Activated CD4-positive, alpha-beta memory T cell treated with anti-CD3 and anti-CD28 coated beads, Interleukin-2, amount 10 ng/mL, durations not matched to agents 7 days and 5 days (primary cell): ENCODE measurements around the gene SERPINB8. TPM values are rescaled to one million over a fixed set of nuclear protein-coding genes. Genes with fewer than 3 reads are reported as not detected.

Experiments used
- CTCF ChIA-PET: fragments of 350-600 bp; sonication (Branson Sonifier 250); formaldehyde crosslinking; loops from one replicate; lab custom pipeline; 2021; ENCODE audit warnings: antibody characterized with exemption, inconsistent platforms; lab: Charles Lee
- POLR2A ChIA-PET: fragments of 350-600 bp; sonication (Branson Sonifier 250); formaldehyde crosslinking; loops from one replicate; lab custom pipeline; 2021; ENCODE audit warnings: antibody characterized with exemption; lab: Charles Lee
- DNase-seq: peaks from one replicate; pipeline ENCODE4 v3.0.0-alpha.2; 2020
- H3K27ac Mint-ChIP-seq: one replicate; pipeline ENCODE4 v1.8.0; 2021; ENCODE audit warnings: mild to moderate bottlenecking, mixed read lengths
- H3K27me3 Mint-ChIP-seq: one replicate; pipeline ENCODE4 v1.8.0; 2021; ENCODE audit warnings: mixed read lengths
- H3K36me3 Mint-ChIP-seq: one replicate; pipeline ENCODE4 v1.8.0; 2021; ENCODE audit warnings: low read depth, mixed read lengths
- H3K4me1 Mint-ChIP-seq: one replicate; pipeline ENCODE4 v1.8.0; 2021; ENCODE audit warnings: mixed read lengths
- H3K4me3 Mint-ChIP-seq: one replicate; pipeline ENCODE4 v1.8.0; 2021; ENCODE audit warnings: mild to moderate bottlenecking, mixed read lengths
- H3K9me3 Mint-ChIP-seq: one replicate; pipeline ENCODE4 v1.8.0; 2021; ENCODE audit warnings: mixed read lengths
- total RNA-seq, 2 experiments: library from RNA; stranded (reverse); gene quantifications; one replicate each; pipeline ENCODE4 v1.2.3, GENCODE V29; 2021

Gene SERPINB8
- total RNA-seq, 2 experiments from 2014 or later = 9.3 to 11.2 TPM

DNA sequence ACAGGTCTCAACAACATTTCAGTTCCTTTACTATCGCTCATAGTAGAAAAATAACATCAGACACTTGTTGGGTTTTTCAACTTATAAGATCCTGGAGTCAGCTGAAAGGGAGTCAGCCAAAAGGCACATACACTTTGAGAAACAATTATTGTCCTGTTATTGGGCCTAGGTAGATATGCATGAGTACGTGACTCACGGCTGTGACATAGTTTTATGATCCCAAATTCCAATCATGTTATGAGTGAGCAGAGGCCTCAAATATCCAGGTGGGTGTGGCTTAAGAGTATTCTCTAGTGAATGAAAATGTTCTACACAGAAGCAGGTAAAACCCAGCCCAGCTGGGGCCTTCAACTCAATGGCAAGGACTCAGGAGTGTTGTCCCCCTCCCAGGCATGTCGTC, 27.2 kb downstream of the SERPINB8 start:
- Mint-ChIP-seq H3K4me1 (peaks cover 8% of the 10 kb centered on the region), H3K4me3 (no peak overlapping the region), H3K27ac (no peak overlapping the region), H3K9me3 (peaks cover 8% of the 10 kb centered on the region), H3K27me3 (no peaks in the 10 kb centered on the region), H3K36me3 (peaks cover 4% of the 10 kb centered on the region)
- POLR2A ChIA-PET = no interaction called here
- CTCF ChIA-PET = interaction anchor here (1.0 kb wide), 1 partner anchor 38 kb away, joined by 3 read pairs; no protein-coding TSS in a partner anchor
- no peak for DNase-seq

DNA sequence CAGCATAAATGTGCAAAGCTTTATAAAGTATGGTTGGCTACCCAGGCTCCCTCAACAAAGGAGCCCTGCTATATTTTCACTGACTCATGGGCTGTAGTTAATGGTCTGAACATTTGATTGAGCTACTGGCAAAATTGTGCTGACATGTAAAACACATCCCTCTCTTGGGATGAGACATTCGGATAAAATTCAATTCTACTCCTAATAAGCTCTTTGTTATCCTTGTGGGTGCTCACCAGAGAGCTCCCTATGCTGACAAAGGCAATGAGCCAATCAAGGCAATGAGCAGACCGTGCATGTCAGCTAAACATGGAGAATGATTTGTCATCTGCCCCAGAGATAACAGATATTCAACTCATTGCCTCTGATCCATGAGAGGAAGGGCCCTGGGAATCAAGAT, 27.7 kb downstream of the SERPINB8 start:
- peaks cover 5% of the 10 kb centered on the region for H3K4me1 Mint-ChIP-seq
- H3K4me3 Mint-ChIP-seq = no peak overlapping the region
- H3K27me3 Mint-ChIP-seq = no peaks in the 10 kb centered on the region
- DNase-seq = no peak
- H3K9me3 Mint-ChIP-seq = peaks cover 8% of the 10 kb centered on the region
- ChIA-PET CTCF (interaction anchor here (0.6 kb wide), 1 partner anchor 139 kb away, joined by 3 read pairs; no protein-coding TSS in a partner anchor), POLR2A (no interaction called here)
- H3K27ac Mint-ChIP-seq = no peak overlapping the region
- peaks cover 4% of the 10 kb centered on the region for H3K36me3 Mint-ChIP-seq

DNA sequence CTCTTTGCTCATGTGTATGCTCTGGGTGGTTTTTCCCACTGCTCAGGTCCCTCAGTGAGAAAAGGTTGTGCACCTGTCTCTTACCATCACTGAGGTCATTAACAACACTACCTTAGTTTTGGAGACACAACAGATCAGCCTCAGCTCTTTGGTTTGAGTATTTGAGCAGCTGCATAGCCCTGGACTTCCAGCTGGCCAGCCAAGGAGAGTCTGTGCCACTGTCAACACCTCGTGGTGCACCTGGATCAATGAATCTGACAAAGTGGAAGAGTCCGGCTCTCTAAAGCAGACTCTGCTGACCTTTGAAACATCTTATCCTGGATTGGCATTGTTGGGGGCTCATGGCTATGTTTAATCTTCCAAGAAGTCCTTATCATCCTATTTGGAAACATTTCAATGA, 30.0 kb downstream of the SERPINB8 start:
- ChIA-PET POLR2A (no interaction called here), CTCF (no interaction called here)
- no peak overlapping the region for H3K27ac Mint-ChIP-seq

DNA sequence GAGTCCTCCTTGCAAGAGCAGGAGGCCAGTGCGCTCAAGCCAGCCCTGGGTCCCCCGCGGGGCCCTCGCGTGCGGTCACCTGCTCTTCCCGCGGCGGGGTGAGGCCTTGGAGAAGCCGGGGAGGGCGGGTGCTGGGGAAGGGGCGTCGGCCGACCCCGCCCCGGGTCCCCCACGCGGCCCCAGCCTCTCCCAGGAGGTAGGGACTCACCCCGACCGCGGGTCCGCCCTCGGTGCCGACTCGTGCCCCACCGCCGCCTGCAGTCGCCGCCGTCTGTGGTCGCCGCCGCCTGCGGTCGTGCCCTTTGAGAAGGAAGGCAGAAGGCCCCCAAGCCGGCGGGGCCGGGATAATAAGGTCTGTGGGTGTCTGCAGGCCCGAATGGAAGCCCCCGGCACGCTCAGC, 32.7 kb downstream of the SERPINB8 start:
- Mint-ChIP-seq H3K4me1 (no peaks in the 10 kb centered on the region), H3K4me3 (no peak overlapping the region), H3K36me3 (no peaks in the 10 kb centered on the region), H3K27me3 (peaks cover 8% of the 10 kb centered on the region), H3K9me3 (peaks cover under 1% of the 10 kb centered on the region), H3K27ac (no peak overlapping the region)
- ChIA-PET CTCF (interaction anchor here (0.6 kb wide), 1 partner anchor 39 kb away, joined by 3 read pairs; no protein-coding TSS in a partner anchor), POLR2A (no interaction called here)
- DNase-seq = no peak

More for the DNA sequence above, 30.0 kb downstream of the SERPINB8 start:
- DNase-seq = no peak
- H3K36me3 Mint-ChIP-seq = peaks cover 4% of the 10 kb centered on the region
- no peaks in the 10 kb centered on the region for H3K4me1 Mint-ChIP-seq
- no peak overlapping the region for H3K4me3 Mint-ChIP-seq
- H3K27me3 Mint-ChIP-seq = peaks cover 8% of the 10 kb centered on the region
- H3K9me3 Mint-ChIP-seq = peaks cover 8% of the 10 kb centered on the region

DNA sequence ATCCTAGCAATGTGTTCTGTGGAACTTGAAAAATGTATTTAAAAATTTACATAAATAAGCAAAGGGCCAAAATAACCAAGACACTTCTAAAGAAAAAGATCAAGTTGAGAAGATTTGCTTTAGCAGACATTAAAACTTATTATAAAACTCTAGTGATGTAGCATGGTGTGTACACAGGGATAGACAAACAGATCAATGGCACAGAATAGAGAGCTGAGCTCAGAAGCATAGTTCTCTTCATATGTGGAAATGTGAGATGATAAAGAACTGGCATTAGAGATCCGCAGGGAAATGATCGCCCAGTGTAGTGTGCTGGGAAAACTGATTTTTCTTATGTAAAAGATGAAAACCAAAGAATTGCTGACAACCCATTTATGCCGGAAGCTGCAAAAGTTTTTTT, 39.4 kb downstream of the SERPINB8 start:
- Mint-ChIP-seq H3K27me3 (peaks cover 3% of the 10 kb centered on the region), H3K4me3 (no peak overlapping the region), H3K9me3 (no peaks in the 10 kb centered on the region), H3K36me3 (no peaks in the 10 kb centered on the region), H3K27ac (no peak overlapping the region), H3K4me1 (no peaks in the 10 kb centered on the region)
- ChIA-PET POLR2A (no interaction called here), CTCF (interaction anchor here (0.9 kb wide), 1 partner anchor 9 kb away, joined by 3 read pairs; no protein-coding TSS in a partner anchor)
- no peak for DNase-seq

DNA sequence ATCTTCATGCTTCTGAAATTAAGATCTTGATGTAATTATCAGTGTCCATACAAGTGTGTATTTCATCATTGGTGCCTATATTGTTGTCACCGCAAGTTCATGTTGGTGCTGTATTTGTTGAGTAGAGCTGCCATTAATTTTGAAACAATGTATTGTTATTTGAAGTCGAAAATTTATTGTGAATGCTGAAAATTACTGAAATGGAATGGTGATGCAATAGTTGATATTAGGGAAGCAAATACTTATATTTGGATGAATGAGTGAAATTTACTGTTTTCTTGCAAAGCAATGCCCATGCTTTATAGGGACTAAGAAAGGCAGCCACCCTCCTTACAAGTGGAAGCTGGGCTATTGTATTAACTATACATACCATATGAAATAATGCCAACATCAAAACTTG, 41.6 kb downstream of the SERPINB8 start:
- no peak overlapping the region for H3K4me3 Mint-ChIP-seq
- H3K27ac Mint-ChIP-seq = no peak overlapping the region
- no peaks in the 10 kb centered on the region for H3K4me1 Mint-ChIP-seq
- DNase-seq = no peak
- ChIA-PET CTCF (no interaction called here), POLR2A (no interaction called here)
- peaks cover 10% of the 10 kb centered on the region for H3K27me3 Mint-ChIP-seq
- H3K9me3 Mint-ChIP-seq = no peaks in the 10 kb centered on the region
- no peaks in the 10 kb centered on the region for H3K36me3 Mint-ChIP-seq

DNA sequence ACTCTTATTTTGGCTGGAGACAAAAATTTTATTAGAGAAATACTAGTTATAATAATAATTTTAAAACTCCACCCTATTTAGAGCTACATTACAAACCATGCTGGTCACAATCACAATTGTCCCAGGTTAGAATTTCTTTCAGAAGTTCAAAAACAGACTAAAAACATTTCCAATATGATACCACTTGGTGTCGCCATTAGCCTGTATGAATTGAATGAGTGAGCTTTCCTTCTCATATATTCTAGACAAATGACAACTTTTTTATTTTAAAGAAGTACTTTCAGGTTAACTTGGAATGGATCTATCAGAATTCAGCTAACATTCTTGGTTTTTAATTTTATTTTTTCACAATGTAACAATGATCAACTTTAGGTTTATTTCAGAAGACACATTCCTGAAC, 48.0 kb downstream of the SERPINB8 start:
- no peak overlapping the region for H3K27ac Mint-ChIP-seq
- ChIA-PET CTCF (interaction anchor here (0.7 to 1.0 kb wide), 5 partner anchors 9 to 35 kb away, joined by 3 read pairs; no protein-coding TSS in a partner anchor), POLR2A (no interaction called here)
- H3K4me1 Mint-ChIP-seq = no peaks in the 10 kb centered on the region
- H3K4me3 Mint-ChIP-seq = no peak overlapping the region
- DNase-seq = no peak
- peaks cover 15% of the 10 kb centered on the region for H3K27me3 Mint-ChIP-seq
- no peaks in the 10 kb centered on the region for H3K9me3 Mint-ChIP-seq
- no peaks in the 10 kb centered on the region for H3K36me3 Mint-ChIP-seq

DNA sequence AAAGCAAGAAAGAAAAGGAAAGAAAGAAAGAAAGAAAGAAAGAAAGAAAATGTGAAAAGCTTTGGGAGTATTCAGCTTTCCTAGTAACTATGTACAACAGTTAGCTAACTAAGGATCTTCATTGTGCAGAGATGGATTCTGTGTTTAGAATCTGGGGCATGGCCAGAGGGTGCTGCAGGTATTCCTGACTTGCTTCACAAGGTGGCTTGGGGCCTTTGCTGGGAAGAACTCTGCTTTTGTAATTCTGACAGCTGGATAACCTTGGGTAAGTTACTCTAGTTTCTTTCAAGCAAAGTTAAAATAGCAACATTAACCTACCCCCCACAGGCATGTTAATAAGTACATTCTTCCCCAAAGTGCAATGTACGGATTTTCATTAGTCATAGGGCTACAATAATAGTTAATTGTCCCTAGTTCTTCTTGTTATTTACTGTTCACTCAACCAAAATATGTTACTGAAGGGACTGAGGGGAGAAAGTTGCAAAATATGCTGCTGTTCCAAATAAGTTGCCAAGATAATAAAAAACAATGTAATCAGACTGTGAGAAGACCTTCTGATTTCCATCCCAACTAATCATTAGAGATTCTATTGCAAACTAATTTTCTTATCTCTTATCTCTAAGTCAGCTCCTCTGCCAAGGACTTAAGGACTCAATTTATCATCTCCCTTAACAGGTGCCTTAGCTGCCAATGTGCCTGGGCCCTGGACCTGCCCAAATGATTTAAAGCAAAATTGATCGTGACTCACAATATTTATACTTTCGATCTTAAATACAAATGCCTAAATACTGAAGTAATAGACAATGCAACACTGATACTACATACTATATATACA, 50.3 kb downstream of the SERPINB8 start:
- ChIA-PET POLR2A (no interaction called here), CTCF (interaction anchor here (1.5 kb wide), 1 partner anchor 26 kb away, joined by 3 read pairs; no protein-coding TSS in a partner anchor)
- H3K4me1 Mint-ChIP-seq = no peaks in the 10 kb centered on the region
- H3K36me3 Mint-ChIP-seq = no peaks in the 10 kb centered on the region
- no peak overlapping the region for H3K4me3 Mint-ChIP-seq
- H3K9me3 Mint-ChIP-seq = no peaks in the 10 kb centered on the region
- H3K27ac Mint-ChIP-seq = no peak overlapping the region
- DNase-seq = no peak
- peaks cover 9% of the 10 kb centered on the region for H3K27me3 Mint-ChIP-seq

DNA sequence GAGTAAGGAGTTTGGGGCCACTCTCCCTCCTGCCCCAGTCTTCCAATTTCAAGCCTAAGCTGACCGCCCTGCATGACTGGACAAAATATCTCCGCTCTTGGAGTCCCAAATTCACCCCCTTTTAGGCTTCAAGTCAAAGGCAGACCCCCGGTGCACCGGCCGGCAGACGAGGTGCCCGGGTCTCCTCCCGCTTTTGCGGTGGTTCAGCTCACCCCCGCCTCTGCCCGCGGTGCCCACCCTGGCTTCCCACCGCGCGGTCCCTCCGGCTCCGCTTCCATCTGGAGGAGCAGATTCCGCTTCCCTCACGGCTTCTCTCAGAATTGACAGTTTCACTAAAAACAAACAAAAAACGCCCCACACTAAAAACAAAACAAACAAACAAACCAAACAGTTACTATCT, 56.5 kb downstream of the SERPINB8 start:
- Mint-ChIP-seq H3K27me3 (no peaks in the 10 kb centered on the region), H3K4me3 (no peak overlapping the region), H3K36me3 (no peaks in the 10 kb centered on the region), H3K9me3 (no peaks in the 10 kb centered on the region), H3K27ac (no peak overlapping the region), H3K4me1 (no peaks in the 10 kb centered on the region)
- DNase-seq = no peak
- ChIA-PET POLR2A (no interaction called here), CTCF (no interaction called here)

DNA sequence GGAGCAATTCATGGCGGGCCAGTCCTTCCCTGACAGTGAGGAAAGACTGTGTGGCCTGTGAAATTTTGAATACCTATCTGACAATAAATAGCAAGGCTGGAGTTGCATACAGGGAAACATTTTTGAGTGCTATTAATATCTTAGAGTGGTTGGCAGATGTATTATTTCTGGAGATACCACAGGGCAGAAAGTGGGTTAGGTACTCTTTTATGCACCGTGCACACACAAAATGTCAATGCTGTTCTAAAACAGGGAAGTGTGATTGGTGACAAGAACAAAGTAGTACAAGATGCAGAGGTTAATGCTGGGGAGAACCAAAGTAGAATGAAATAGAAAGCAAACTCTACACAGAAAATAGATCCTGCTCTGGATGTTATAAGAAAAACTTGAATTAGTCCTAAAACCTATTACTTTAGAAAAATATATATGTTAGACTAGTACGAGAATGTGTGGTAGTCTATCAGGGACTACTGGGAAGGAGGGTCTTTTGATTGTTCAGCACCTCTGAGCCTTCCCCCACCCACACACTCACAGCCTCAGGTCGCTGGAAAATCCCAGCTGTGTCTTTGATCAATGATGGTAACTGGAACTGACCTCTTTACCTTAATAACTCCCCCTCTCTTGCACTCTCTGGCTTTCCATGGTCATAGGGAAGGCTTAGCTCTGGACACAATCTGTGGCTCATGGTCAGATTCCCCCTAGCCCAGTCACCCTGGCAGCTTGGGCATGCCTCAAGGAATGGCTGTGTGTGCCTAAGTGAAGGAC, 58.2 kb downstream of the SERPINB8 start:
- no peaks in the 10 kb centered on the region for H3K27me3 Mint-ChIP-seq
- CTCF ChIA-PET = interaction anchor here (0.6 kb wide), 1 partner anchor 675 kb away, joined by 3 read pairs; no protein-coding TSS in a partner anchor
- DNase-seq = no peak
- no peak overlapping the region for H3K27ac Mint-ChIP-seq
- H3K4me3 Mint-ChIP-seq = no peak overlapping the region
- POLR2A ChIA-PET = no interaction called here
- H3K36me3 Mint-ChIP-seq = no peaks in the 10 kb centered on the region
- H3K9me3 Mint-ChIP-seq = no peaks in the 10 kb centered on the region
- no peaks in the 10 kb centered on the region for H3K4me1 Mint-ChIP-seq

DNA sequence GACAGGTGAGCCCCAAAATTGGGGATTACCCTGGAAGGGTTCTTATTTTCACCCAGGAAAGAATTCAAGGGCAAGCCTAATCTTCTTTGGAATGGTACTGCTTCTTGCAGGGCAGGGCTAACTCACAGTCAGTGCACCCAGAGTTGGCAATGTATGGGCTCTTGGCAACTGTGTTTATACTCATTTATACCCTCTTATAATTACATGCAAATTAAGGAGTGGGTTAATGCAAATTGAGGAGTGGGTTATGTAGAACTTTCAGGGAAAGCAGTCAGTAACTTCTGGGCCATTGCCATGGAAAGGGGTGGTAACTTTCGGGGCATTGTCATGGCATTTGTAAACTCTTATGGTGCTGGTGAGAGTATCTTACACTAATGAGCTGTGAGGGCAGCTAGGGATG, 59.2 kb downstream of the SERPINB8 start:
- H3K4me3 Mint-ChIP-seq = no peak overlapping the region
- no peaks in the 10 kb centered on the region for H3K9me3 Mint-ChIP-seq
- CTCF ChIA-PET = interaction anchor here (0.6 kb wide), 1 partner anchor 674 kb away, joined by 3 read pairs; no protein-coding TSS in a partner anchor

DNA sequence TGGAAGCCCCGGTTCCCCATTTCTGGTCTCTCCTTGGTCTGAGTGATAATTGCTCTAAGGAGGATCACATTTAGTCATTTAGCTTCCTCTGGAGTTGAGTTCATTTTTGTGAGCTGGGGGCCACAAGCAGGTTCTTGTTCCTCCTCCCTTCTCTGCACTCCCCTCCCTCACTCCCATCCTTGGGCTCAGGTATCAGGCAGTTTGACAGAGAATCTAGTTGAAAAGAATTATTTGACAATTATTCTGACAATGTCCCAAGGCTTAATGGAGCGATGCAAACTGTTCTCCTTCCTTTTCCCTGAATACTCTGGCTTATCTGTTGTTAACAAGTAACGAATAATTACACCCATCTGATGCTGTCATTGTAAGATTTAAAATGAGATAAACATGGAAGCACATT, 61.5 kb downstream of the SERPINB8 start:
- Mint-ChIP-seq H3K9me3 (no peaks in the 10 kb centered on the region), H3K27ac (no peak overlapping the region), H3K36me3 (no peaks in the 10 kb centered on the region), H3K4me3 (no peak overlapping the region), H3K4me1 (no peaks in the 10 kb centered on the region), H3K27me3 (no peaks in the 10 kb centered on the region)
- DNase-seq = no peak
- POLR2A ChIA-PET = no interaction called here
- CTCF ChIA-PET = no interaction called here

More for the DNA sequence above, 59.2 kb downstream of the SERPINB8 start:
- Mint-ChIP-seq H3K4me1 (no peaks in the 10 kb centered on the region), H3K27ac (no peak overlapping the region), H3K27me3 (no peaks in the 10 kb centered on the region), H3K36me3 (no peaks in the 10 kb centered on the region)
- DNase-seq = no peak
- POLR2A ChIA-PET = no interaction called here

DNA sequence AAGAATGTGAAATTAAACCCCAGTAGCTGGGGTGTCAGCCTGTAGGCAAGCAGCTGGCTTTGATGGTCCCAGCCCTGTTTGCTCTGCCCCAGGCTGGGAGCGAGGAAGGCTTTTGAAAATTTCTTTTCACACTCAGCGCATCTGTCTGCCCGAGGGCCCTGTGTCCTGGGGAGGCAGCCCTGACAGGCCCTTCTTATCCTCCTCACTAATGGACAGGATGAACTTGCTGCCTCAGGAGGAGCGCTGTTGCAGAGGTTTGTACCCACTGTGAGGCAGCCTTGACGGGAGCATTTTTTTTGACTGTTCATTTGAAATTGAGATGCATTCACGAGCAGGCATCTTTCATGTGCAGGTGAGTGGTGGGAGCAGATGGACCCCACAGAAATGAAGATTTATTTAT, 62.4 kb downstream of the SERPINB8 start:
- CTCF ChIA-PET = no interaction called here

More for the DNA sequence above, 62.4 kb downstream of the SERPINB8 start:
- Mint-ChIP-seq H3K27me3 (no peaks in the 10 kb centered on the region), H3K36me3 (no peaks in the 10 kb centered on the region), H3K27ac (no peak overlapping the region), H3K9me3 (no peaks in the 10 kb centered on the region), H3K4me3 (no peak overlapping the region), H3K4me1 (no peaks in the 10 kb centered on the region)
- DNase-seq = no peak
- POLR2A ChIA-PET = no interaction called here
